ENCODE results near the gene ARL14EP.

DNA sequence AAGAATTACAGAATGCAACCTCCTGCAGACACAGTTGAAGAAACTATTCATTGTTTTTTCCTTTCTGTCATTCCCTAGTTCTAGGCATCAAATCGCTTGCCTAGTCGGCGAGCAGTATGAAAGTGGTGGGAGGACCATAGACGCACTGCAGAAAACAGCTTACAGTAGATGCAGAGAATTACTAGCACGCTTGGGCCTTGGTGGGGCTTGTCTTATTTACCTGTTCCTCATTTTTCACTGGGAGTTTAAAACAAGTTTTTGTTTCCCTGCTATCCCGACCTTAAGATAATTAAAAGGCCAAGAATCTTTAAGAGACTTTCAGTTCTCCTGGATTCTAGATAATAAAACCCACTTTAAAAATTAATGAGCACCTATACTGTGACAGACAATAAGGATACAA lies 713 bp upstream of the ARL14EP start:
- TF ChIP-seq, protein P1, sequence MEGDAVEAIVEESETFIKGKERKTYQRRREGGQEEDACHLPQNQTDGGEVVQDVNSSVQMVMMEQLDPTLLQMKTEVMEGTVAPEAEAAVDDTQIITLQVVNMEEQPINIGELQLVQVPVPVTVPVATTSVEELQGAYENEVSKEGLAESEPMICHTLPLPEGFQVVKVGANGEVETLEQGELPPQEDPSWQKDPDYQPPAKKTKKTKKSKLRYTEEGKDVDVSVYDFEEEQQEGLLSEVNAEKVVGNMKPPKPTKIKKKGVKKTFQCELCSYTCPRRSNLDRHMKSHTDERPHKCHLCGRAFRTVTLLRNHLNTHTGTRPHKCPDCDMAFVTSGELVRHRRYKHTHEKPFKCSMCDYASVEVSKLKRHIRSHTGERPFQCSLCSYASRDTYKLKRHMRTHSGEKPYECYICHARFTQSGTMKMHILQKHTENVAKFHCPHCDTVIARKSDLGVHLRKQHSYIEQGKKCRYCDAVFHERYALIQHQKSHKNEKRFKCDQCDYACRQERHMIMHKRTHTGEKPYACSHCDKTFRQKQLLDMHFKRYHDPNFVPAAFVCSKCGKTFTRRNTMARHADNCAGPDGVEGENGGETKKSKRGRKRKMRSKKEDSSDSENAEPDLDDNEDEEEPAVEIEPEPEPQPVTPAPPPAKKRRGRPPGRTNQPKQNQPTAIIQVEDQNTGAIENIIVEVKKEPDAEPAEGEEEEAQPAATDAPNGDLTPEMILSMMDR (IDR thresholded peaks at IDR 0.05; ENCODE audit: poor library complexity): no peak
- no peak for TF ChIP-seq EZH2phosphoT487 (IDR thresholded peaks at IDR 0.05; ENCODE audit: low read depth, severe bottlenecking, unreplicated experiment)
- TF ChIP-seq EZH2 (IDR thresholded peaks at IDR 0.05; ENCODE audit: borderline replicate concordance): no peak
